Colonic mucosa (tissue), 4 donors: Measurements from ENCODE around the gene SEMA4D. TPM values are rescaled to one million over a fixed set of nuclear protein-coding genes. Genes with fewer than 3 reads are reported as not detected.

Source experiments
- DNase-seq: peaks from one replicate; pipeline ENCODE4 v3.0.0-alpha.2; 2020
- H3K27ac ChIP-seq: fragments of 200-600 bp; one replicate; pipeline ENCODE4 v1.8.0; 2021
- H3K27me3 ChIP-seq: fragments of 200-600 bp; one replicate; pipeline ENCODE4 v1.8.0; 2021
- H3K36me3 ChIP-seq: fragments of 200-600 bp; one replicate; pipeline ENCODE4 v1.8.0; 2021
- H3K4me1 ChIP-seq: fragments of 200-600 bp; one replicate; pipeline ENCODE4 v1.8.0; 2021; ENCODE audit warnings: mild to moderate bottlenecking
- H3K4me3 ChIP-seq: fragments of 200-600 bp; one replicate; pipeline ENCODE4 v1.8.0; 2021
- H3K9ac ChIP-seq, 2 donors: one replicate each; pipeline ENCODE4 v1.7.0; 2013; ENCODE audit warnings: control low read depth in 2 of 2, low read depth in 2 of 2, low read length in 2 of 2
- H3K9me3 ChIP-seq: fragments of 200-600 bp; one replicate; pipeline ENCODE4 v1.8.0; 2021
- CTCF ChIP-seq: fragments of 200-600 bp; IDR thresholded peaks from one replicate; pipeline ENCODE4 v1.8.0; 2022; ENCODE audit warnings: antibody characterized with exemption, mild to moderate bottlenecking
- intact Hi-C: fragments of 100-400 bp; cut with DNase I; formaldehyde crosslinking; loops from one replicate; pipeline ENCODE4 v1.14.1; 2022
- total RNA-seq, 2 donors: library from RNA; stranded (reverse); fragmentation: NEBNext Ultra II Directional in 1 of 2; extraction: Animal tissue kit (Norgen Biotek cat#: 25700) in 1 of 2; gene quantifications; one replicate each; pipeline ENCODE4 v1.2.1, GENCODE V29; 2021
- donor health status: healthy.
- donor health status: DM: no; HTN: no; CAD: no.
- donor health status: DM: no; HTN: no; CAD: no.

SEMA4D gene
- total RNA-seq, 2 donors from 2014 or later: 14.7 to 19.0 TPM

- H3K27ac ChIP-seq: peak overlapping the region; percentile 60
- no peaks in the 10 kb centered on the region for H3K9me3 ChIP-seq
- H3K9ac ChIP-seq: peak overlapping the region; percentile 35 to 84
- H3K27me3 ChIP-seq: no peaks in the 10 kb centered on the region
- TF ChIP-seq CTCF: no peak
- no peaks in the 10 kb centered on the region for H3K4me1 ChIP-seq
- intact Hi-C loops: no loop called here
- no peaks in the 10 kb centered on the region for H3K36me3 ChIP-seq
- peak overlapping the region; percentile 70 for H3K4me3 ChIP-seq
- DNase-seq: no peak
These were observed 1.2 kb downstream of the SEMA4D start for GRCh38 chr9:89496645-89497256.

- no peaks in the 10 kb centered on the region for H3K36me3 ChIP-seq
- H3K4me1 ChIP-seq: no peaks in the 10 kb centered on the region
- TF ChIP-seq CTCF: no peak
- intact Hi-C loops: no loop called here
- no peaks in the 10 kb centered on the region for H3K9me3 ChIP-seq
- peak overlapping the region; percentile 35 to 84 for H3K9ac ChIP-seq
- H3K27ac ChIP-seq: peak overlapping the region; percentile 60
- no peaks in the 10 kb centered on the region for H3K27me3 ChIP-seq
- peak overlapping the region; percentile 70 for H3K4me3 ChIP-seq
- no peak for DNase-seq
These were observed 1.9 kb downstream of the SEMA4D start for GRCh38 chr9:89495824-89496560.

- no peak for DNase-seq
- Histone ChIP-seq H3K4me1 (no peaks in the 10 kb centered on the region), H3K36me3 (no peaks in the 10 kb centered on the region), H3K9me3 (no peaks in the 10 kb centered on the region), H3K27me3 (no peaks in the 10 kb centered on the region), H3K9ac (peak overlapping the region in 1 of 2 donors; percentile 3), H3K27ac (no peak overlapping the region), H3K4me3 (no peak overlapping the region)
- no peak for TF ChIP-seq CTCF
- intact Hi-C loops: no loop called here
These were observed 3.7 kb downstream of the SEMA4D start for GRCh38 chr9:89494199-89494598.

DNA sequence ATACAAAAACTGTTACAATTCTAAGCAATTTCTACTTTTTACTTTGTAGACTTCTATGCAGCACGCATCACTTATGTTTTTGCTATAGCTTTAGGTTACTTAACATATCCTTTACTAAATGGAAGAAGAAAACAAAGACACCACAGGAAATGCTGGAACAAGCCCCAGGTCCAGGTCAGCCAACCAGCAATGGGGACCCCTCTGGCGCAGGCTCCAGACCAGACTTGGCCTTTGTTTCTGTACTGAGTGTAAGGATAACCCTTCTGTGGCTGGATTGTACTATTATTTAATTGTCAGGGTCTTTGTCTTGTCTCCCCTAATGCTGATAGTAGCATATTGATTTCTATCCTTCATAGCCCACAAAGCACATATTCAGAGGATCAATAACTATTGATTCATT lies 4.2 kb downstream of the SEMA4D start:
- DNase-seq: no peak
- no peaks in the 10 kb centered on the region for H3K27me3 ChIP-seq
- no peaks in the 10 kb centered on the region for H3K36me3 ChIP-seq
- no peak for TF ChIP-seq CTCF
- intact Hi-C loops: no loop called here
- no peaks in the 10 kb centered on the region for H3K4me1 ChIP-seq
- H3K9me3 ChIP-seq: no peaks in the 10 kb centered on the region
- H3K9ac ChIP-seq: no peak overlapping the region
- no peak overlapping the region for H3K4me3 ChIP-seq
- no peak overlapping the region for H3K27ac ChIP-seq

- Histone ChIP-seq H3K36me3 (no peaks in the 10 kb centered on the region), H3K27ac (no peak overlapping the region), H3K27me3 (no peaks in the 10 kb centered on the region), H3K4me1 (no peaks in the 10 kb centered on the region), H3K9me3 (no peaks in the 10 kb centered on the region), H3K4me3 (no peak overlapping the region), H3K9ac (no peak overlapping the region)
- DNase-seq: no peak
- no peak for TF ChIP-seq CTCF
- intact Hi-C loops: no loop called here
These were observed 4.7 kb downstream of the SEMA4D start for GRCh38 chr9:89493181-89493580.
